ENCODE data around the gene CHFR.
"Not testable (repeated sequence)": the region's sequence is repeated elsewhere in the genome, so short reads cannot be mapped to it uniquely, and the experiment has no call there.

Gene CHFR

GRCh38 chr12:132873724-132874123 lies 13.7 kb downstream of the CHFR start:
- DNase-seq, result no peak

- no peak for DNase-seq
Observed at GRCh38 chr12:132872975-132873421, 14.4 kb downstream of the CHFR start.

- DNase-seq, result no peak
Observed at GRCh38 chr12:132872073-132872855, 15.1 kb downstream of the CHFR start.

GRCh38 chr12:132869551-132869950 lies 17.9 kb downstream of the CHFR start:
- DNase-seq, result no peak

GRCh38 chr12:132866251-132866828 lies 21.1 kb downstream of the CHFR start:
- DNase-seq, result no peak

- DNase-seq, result no peak
Observed at GRCh38 chr12:132861558-132861957, 25.8 kb downstream of the CHFR start.

- no peak for DNase-seq
Observed at GRCh38 chr12:132858718-132859266, 28.6 kb downstream of the CHFR start.

GRCh38 chr12:132857019-132857418 lies 30.4 kb downstream of the CHFR start:
- DNase-seq, result not testable (repeated sequence)

- no peak for DNase-seq
Observed at GRCh38 chr12:132856581-132856980, 30.8 kb downstream of the CHFR start.

- not testable (repeated sequence) for DNase-seq
Observed at GRCh38 chr12:132855211-132855610, 32.2 kb downstream of the CHFR start.

- DNase-seq, result no peak
Observed at GRCh38 chr12:132853285-132854092, 33.9 kb downstream of the CHFR start.

GRCh38 chr12:132852496-132852895 lies 34.9 kb downstream of the CHFR start:
- no peak for DNase-seq

GRCh38 chr12:132851465-132851864 lies 35.9 kb downstream of the CHFR start:
- DNase-seq, result no peak

- DNase-seq, result no peak
Observed at GRCh38 chr12:132850291-132850690, 37.1 kb downstream of the CHFR start.

- no peak for DNase-seq
Observed at GRCh38 chr12:132848521-132848920, 38.9 kb downstream of the CHFR start.

GRCh38 chr12:132847363-132848356 lies 39.7 kb downstream of the CHFR start:
- no peak for DNase-seq

- DNase-seq, result not testable (repeated sequence)
Observed at GRCh38 chr12:132844681-132845080, 42.7 kb downstream of the CHFR start.

GRCh38 chr12:132842449-132843045 lies 44.9 kb downstream of the CHFR start:
- DNase-seq, result no peak

- DNase-seq, result no peak
Observed at GRCh38 chr12:132841151-132841550, 46.3 kb downstream of the CHFR start.

- DNase-seq, result no peak
Observed at GRCh38 chr12:132840536-132840935, 46.9 kb downstream of the CHFR start.

GRCh38 chr12:132839558-132840235 lies 47.7 kb downstream of the CHFR start:
- no peak for DNase-seq

All from NCI-H1105 treated with DMSO at 0.1 percent for 48 hours (cell line).